Activated CD8-positive, alpha-beta memory T cell treated with anti-CD3 and anti-CD28 coated beads, Interleukin-2, amount 50 U/mL, for 24 hours (primary cell): ENCODE data around the gene NDUFB1.

ENCODE experiments used
- DNase-seq: peaks from one replicate; pipeline ENCODE4 v3.0.0-alpha.2; 2020; ENCODE audit errors: extremely low read depth

Gene NDUFB1

GRCh38 chr14:92121670-92122350 lies at the start of gene NDUFB1, which contains the start of gene CPSF2:
TSS of gene NDUFB1 (minus strand) at chr14:92121706. CDS start at chr14:92117637, 4,069 bp downstream.
TSS of gene CPSF2 (plus strand) at chr14:92121969. CDS start at chr14:92130985, 9,016 bp downstream.
- peak; percentile 64 for DNase-seq

- no peak for DNase-seq
Measured at GRCh38 chr14:92164958-92165357, 43.5 kb upstream of the NDUFB1 start.

GRCh38 chr14:92161521-92161920 lies 40.0 kb upstream of the NDUFB1 start:
- no peak for DNase-seq

- DNase-seq, result no peak
Measured at GRCh38 chr14:92160619-92161018, 39.1 kb upstream of the NDUFB1 start.

GRCh38 chr14:92154283-92154942 lies 32.9 kb upstream of the NDUFB1 start:
- no peak for DNase-seq

- no peak for DNase-seq
Measured at GRCh38 chr14:92153581-92153980, 32.1 kb upstream of the NDUFB1 start.

- no peak for DNase-seq
Measured at GRCh38 chr14:92144708-92145107, 23.2 kb upstream of the NDUFB1 start.

GRCh38 chr14:92143962-92144361 lies 22.5 kb upstream of the NDUFB1 start:
- DNase-seq, result no peak

- DNase-seq, result no peak
Measured at GRCh38 chr14:92143309-92143708, 21.8 kb upstream of the NDUFB1 start.

GRCh38 chr14:92135269-92135668 lies 13.8 kb upstream of the NDUFB1 start:
- no peak for DNase-seq

GRCh38 chr14:92134456-92134855 lies 12.9 kb upstream of the NDUFB1 start:
- DNase-seq, result no peak

- no peak for DNase-seq
Measured at GRCh38 chr14:92122761-92123160, 1.3 kb upstream of the NDUFB1 start.

GRCh38 chr14:92122351-92122677 lies 808 bp upstream of the NDUFB1 start:
- DNase-seq, result no peak

- DNase-seq, result no peak
Measured at GRCh38 chr14:92121207-92121669, 268 bp downstream of the NDUFB1 start.

GRCh38 chr14:92109490-92109889 lies 12.0 kb downstream of the NDUFB1 start:
- DNase-seq, result no peak

GRCh38 chr14:92108345-92109254 lies 12.9 kb downstream of the NDUFB1 start:
- DNase-seq, result no peak

GRCh38 chr14:92106143-92106926 lies 15.2 kb downstream of the NDUFB1 start, which contains the start of gene ATXN3:
TSS of gene ATXN3 (minus strand) at chr14:92106582. CDS start at chr14:92106552, 30 bp downstream.
- peak; percentile 88 for DNase-seq

- DNase-seq, result no peak
Measured at GRCh38 chr14:92105893-92106142, 15.7 kb downstream of the NDUFB1 start.

- DNase-seq, result no peak
Measured at GRCh38 chr14:92105073-92105892, 16.2 kb downstream of the NDUFB1 start.

- no peak for DNase-seq
Measured at GRCh38 chr14:92103363-92103989, 18.0 kb downstream of the NDUFB1 start.
